DOHH2 (cell line): Measurements from ENCODE around the gene DNAJB6.

Source experiments
- H3F3A ChIP-seq: fragments of 200-600 bp; sonication (generic), shearing (Covaris generic); 2 replicates; pipeline ENCODE4 v1.6.0; 2016; ENCODE audit warnings: antibody characterized with exemption, mild to moderate bottlenecking; ENCODE audit not compliant: control insufficient read depth, insufficient read depth
- H3K27ac ChIP-seq: fragments of 200-600 bp; sonication (generic); 2 replicates; pipeline ENCODE4 v1.5.1; 2014; ENCODE audit warnings: low read depth, mild to moderate bottlenecking, low read length, moderate library complexity
- H3K27me3 ChIP-seq: fragments of 200-600 bp; sonication (generic); 2 replicates; pipeline ENCODE4 v1.6.1; 2014; ENCODE audit warnings: mild to moderate bottlenecking, low read length, mixed read lengths; ENCODE audit not compliant: control insufficient read depth
- H3K36me3 ChIP-seq: fragments of 200-600 bp; sonication (generic); 2 replicates; pipeline ENCODE4 v1.6.1; 2014; ENCODE audit warnings: mild to moderate bottlenecking, low read length, moderate library complexity, mixed read lengths; ENCODE audit not compliant: control insufficient read depth
- H3K4me1 ChIP-seq: fragments of 200-600 bp; sonication (generic); 2 replicates; pipeline ENCODE4 v1.6.1; 2014; ENCODE audit warnings: mild to moderate bottlenecking, low read length, mixed read lengths; ENCODE audit not compliant: control insufficient read depth
- H3K4me2 ChIP-seq: fragments of 200-600 bp; sonication (generic); 2 replicates; pipeline ENCODE4 v1.6.0; 2014; ENCODE audit warnings: mild to moderate bottlenecking, low read length, moderate library complexity
- H3K4me3 ChIP-seq: fragments of 200-600 bp; sonication (generic); 2 replicates; pipeline ENCODE4 v1.5.1; 2014; ENCODE audit warnings: mild to moderate bottlenecking, low read length, mixed read lengths
- H3K79me2 ChIP-seq: fragments of 200-600 bp; sonication (generic); 2 replicates; pipeline ENCODE4 v1.6.1; 2014; ENCODE audit warnings: mild to moderate bottlenecking, low read length, mixed read lengths; ENCODE audit not compliant: control insufficient read depth
- H3K9me2 ChIP-seq: fragments of 200-600 bp; sonication (generic); replicated peaks from 2 replicates; pipeline ENCODE4 v1.6.1; 2014; ENCODE audit warnings: mild to moderate bottlenecking, low read length, mixed read lengths; ENCODE audit not compliant: control insufficient read depth
- H3K9me3 ChIP-seq: fragments of 200-600 bp; sonication (generic); 2 replicates; pipeline ENCODE4 v1.6.1; 2014; ENCODE audit warnings: antibody characterized with exemption, low read length, mixed read lengths; ENCODE audit not compliant: control insufficient read depth, insufficient read depth
- H4K20me1 ChIP-seq: fragments of 200-600 bp; sonication (generic); 2 replicates; pipeline ENCODE4 v1.6.0; 2014; ENCODE audit warnings: low read depth, mild to moderate bottlenecking, antibody characterized with exemption, low read length, moderate library complexity; ENCODE audit not compliant: control insufficient read depth, insufficient read depth
- EZH2phosphoT487 ChIP-seq: fragments of 200-600 bp; sonication (generic); IDR thresholded peaks from 2 replicates; pipeline ENCODE4 v1.6.1; 2017; ENCODE audit warnings: borderline replicate concordance, mild to moderate bottlenecking, antibody characterized with exemption, low read length, moderate library complexity, mixed read lengths
- TF ChIP-seq, protein P1 (sequence below): fragments of 200-600 bp; sonication (generic); IDR thresholded peaks from one replicate; pipeline ENCODE4 v1.5.1; 2014; ENCODE audit warnings: antibody characterized with exemption, mild to moderate bottlenecking, low read depth, low read length; ENCODE audit not compliant: poor library complexity, severe bottlenecking

Gene DNAJB6

DNA sequence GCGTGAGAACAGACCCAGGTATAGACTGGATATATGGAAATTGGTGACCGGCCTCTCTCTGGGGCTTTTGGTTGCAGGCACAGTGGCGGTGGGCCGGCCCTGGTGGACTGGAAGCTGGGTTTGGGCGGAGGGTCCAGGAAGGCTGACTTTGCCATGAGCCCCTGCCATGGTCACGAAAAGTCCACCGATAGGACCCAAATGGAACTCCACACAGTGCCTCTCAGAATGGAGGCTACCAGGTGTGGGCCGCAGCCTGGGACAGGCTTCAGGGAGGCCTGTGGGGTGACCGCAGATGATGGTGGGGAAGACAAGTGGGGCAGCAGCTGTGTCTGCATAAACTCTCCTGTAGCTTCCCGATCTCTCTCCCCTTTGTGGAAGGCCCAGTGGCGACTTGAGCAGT is 123.2 kb downstream of the DNAJB6 start:
- Histone ChIP-seq H3K4me1 (no peaks in the 10 kb centered on the region), H3K9me3 (no peaks in the 10 kb centered on the region), H3K4me2 (no peak overlapping the region), H4K20me1 (no peaks in the 10 kb centered on the region), H3K4me3 (no peak overlapping the region), H3K9me2 (no peaks in the 10 kb centered on the region), H3K27me3 (no peaks in the 10 kb centered on the region), H3K36me3 (no peaks in the 10 kb centered on the region), H3K79me2 (no peaks in the 10 kb centered on the region), H3K27ac (no peak overlapping the region), H3F3A (no peaks in the 10 kb centered on the region)
- TF ChIP-seq, protein P1, sequence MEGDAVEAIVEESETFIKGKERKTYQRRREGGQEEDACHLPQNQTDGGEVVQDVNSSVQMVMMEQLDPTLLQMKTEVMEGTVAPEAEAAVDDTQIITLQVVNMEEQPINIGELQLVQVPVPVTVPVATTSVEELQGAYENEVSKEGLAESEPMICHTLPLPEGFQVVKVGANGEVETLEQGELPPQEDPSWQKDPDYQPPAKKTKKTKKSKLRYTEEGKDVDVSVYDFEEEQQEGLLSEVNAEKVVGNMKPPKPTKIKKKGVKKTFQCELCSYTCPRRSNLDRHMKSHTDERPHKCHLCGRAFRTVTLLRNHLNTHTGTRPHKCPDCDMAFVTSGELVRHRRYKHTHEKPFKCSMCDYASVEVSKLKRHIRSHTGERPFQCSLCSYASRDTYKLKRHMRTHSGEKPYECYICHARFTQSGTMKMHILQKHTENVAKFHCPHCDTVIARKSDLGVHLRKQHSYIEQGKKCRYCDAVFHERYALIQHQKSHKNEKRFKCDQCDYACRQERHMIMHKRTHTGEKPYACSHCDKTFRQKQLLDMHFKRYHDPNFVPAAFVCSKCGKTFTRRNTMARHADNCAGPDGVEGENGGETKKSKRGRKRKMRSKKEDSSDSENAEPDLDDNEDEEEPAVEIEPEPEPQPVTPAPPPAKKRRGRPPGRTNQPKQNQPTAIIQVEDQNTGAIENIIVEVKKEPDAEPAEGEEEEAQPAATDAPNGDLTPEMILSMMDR: no peak
- no peak for TF ChIP-seq EZH2phosphoT487

DNA sequence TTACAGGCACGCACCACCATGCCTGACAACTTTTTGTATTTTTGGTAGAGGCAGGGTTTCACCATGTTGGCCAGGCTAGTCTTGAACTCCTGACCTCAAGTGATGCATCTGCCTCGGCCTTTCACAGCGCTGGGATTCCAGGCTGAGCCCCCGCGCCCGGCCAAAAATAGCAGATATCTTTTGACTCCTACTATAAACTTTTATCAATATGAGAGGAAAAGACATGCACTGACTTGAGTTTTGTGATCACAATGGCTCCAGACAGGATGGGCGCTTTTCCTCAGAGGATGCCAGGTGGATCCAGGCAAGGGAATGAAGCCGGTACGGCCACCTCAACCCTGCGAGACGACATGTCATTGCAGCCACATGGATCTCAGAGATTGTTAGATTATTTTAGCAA is 123.9 kb downstream of the DNAJB6 start:
- H3K4me3 ChIP-seq: no peak overlapping the region
- H3K36me3 ChIP-seq: no peaks in the 10 kb centered on the region
- no peaks in the 10 kb centered on the region for H3K9me3 ChIP-seq
- no peak for TF ChIP-seq EZH2phosphoT487
- TF ChIP-seq, protein P1: no peak
- H3K4me1 ChIP-seq: no peaks in the 10 kb centered on the region
- no peaks in the 10 kb centered on the region for H3K9me2 ChIP-seq
- no peak overlapping the region for H3K27ac ChIP-seq
- H3F3A ChIP-seq: no peaks in the 10 kb centered on the region
- no peaks in the 10 kb centered on the region for H4K20me1 ChIP-seq
- no peak overlapping the region for H3K4me2 ChIP-seq
- H3K27me3 ChIP-seq: no peaks in the 10 kb centered on the region
- H3K79me2 ChIP-seq: no peaks in the 10 kb centered on the region

DNA sequence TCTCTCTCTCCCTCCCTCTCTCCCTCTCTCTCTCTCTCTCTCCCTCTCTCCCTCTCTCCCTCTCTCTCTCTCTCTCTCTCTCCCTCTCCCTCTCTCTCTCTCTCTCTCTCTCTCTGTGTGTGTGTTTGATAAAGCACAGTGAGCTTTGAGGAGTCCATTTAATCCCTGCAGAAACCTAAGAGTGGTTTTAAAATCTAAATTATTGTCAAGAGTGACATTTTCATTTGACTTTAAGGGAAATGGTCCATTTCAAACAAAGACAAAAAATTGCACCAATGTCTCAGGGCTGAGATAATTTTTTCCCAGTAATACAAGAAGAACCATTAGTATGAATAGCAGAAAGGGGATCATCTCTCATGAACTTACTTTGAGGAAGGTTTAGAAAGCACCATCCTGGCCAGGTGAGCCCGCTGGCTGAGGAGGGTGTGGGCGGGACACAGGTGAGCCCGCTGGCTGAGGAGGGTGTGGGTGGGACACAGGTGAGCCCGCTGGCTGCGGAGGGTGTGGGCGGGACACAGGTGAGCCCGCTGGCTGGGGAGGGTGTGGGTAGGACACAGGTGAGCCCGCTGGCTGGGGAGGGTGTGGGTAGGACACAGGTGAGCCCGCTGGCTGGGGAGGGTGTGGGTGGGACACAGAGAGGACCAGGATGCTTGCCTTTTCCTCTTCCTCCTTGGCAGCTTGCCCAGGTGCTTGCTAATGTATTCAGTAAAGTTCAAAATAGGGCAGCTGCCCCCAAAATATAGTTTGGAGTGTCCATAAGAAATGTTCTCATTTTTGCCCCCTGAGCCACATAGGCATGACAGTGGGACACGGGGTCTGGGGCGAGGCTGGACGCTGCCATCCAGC is 125.0 kb downstream of the DNAJB6 start:
- Histone ChIP-seq H3K27me3 (no peaks in the 10 kb centered on the region), H3K36me3 (no peaks in the 10 kb centered on the region), H3F3A (no peaks in the 10 kb centered on the region), H3K9me3 (no peaks in the 10 kb centered on the region), H4K20me1 (no peaks in the 10 kb centered on the region), H3K9me2 (no peaks in the 10 kb centered on the region), H3K27ac (no peak overlapping the region), H3K4me3 (no peak overlapping the region), H3K79me2 (no peaks in the 10 kb centered on the region), H3K4me2 (no peak overlapping the region), H3K4me1 (no peaks in the 10 kb centered on the region)
- TF ChIP-seq EZH2phosphoT487: no peak
- TF ChIP-seq, protein P1: no peak
